ENCODE data around the gene TULP4. TPM values are rescaled to one million over a fixed set of nuclear protein-coding genes. Genes with fewer than 3 reads are reported as not detected.

Gene TULP4
- total RNA-seq, 4 donors from 2014 or later: 77.4 to 364 (median 129) TPM

- H3K36me3 ChIP-seq: no peaks in the 10 kb centered on the region
- TF ChIP-seq, protein P1, sequence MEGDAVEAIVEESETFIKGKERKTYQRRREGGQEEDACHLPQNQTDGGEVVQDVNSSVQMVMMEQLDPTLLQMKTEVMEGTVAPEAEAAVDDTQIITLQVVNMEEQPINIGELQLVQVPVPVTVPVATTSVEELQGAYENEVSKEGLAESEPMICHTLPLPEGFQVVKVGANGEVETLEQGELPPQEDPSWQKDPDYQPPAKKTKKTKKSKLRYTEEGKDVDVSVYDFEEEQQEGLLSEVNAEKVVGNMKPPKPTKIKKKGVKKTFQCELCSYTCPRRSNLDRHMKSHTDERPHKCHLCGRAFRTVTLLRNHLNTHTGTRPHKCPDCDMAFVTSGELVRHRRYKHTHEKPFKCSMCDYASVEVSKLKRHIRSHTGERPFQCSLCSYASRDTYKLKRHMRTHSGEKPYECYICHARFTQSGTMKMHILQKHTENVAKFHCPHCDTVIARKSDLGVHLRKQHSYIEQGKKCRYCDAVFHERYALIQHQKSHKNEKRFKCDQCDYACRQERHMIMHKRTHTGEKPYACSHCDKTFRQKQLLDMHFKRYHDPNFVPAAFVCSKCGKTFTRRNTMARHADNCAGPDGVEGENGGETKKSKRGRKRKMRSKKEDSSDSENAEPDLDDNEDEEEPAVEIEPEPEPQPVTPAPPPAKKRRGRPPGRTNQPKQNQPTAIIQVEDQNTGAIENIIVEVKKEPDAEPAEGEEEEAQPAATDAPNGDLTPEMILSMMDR (IDR thresholded peaks at IDR 0.05): no peak
- TF ChIP-seq POLR2A (IDR thresholded peaks at IDR 0.05): no peak
- no peaks in the 10 kb centered on the region for H3K27me3 ChIP-seq
- no peak overlapping the region for H3K4me3 ChIP-seq
- intact Hi-C loops (cut with DNase I; ENCODE audit: low total_unique reads): no loop called here
- H3K4me1 ChIP-seq: no peaks in the 10 kb centered on the region
- H3K27ac ChIP-seq: no peak overlapping the region
- H3K9me3 ChIP-seq: no peaks in the 10 kb centered on the region
- DNase-seq: no peak
Measured at GRCh38 chr6:158353883-158354877, 41.9 kb downstream of the TULP4 start.

GRCh38 chr6:158356586-158357546 is 44.6 kb downstream of the TULP4 start:
- no peak for DNase-seq
- intact Hi-C loops (cut with DNase I; ENCODE audit: low total_unique reads): no loop called here
- H3K27me3 ChIP-seq: no peaks in the 10 kb centered on the region

DNA sequence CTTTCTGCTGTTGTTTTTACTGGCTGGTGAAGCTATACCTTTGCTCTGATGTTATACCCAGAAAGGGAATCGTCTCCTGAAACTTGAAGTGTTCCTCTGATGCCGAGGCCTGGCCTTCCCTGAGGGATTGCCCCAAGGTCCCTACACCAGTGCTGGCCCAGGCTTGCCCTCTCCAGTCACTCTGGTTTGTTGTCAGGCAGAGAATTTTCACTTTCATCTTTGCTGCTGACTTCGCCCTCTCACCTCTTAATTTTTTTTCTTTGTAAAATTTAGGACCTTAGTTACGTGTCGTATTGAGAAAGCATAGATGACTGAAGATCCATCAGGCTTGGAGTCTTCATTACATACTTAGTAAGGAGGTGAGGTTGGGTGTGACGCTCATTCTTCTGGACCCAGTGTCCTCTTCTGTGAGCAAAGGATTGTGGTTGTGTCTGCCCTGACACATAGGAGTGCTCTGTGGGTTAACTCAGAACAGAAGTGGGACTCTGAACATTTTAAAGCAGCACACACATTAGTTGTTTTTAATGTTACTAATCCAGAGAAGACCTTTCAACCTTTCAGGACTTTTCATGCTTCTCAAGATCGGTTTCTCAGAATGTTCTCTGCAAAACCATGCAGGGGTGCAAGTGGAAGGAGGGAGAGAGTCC is 45.4 kb downstream of the TULP4 start:
- Histone ChIP-seq H3K36me3 (no peaks in the 10 kb centered on the region), H3K27ac (no peak overlapping the region), H3K9me3 (no peaks in the 10 kb centered on the region), H3K27me3 (no peaks in the 10 kb centered on the region), H3K4me3 (no peak overlapping the region), H3K4me1 (no peaks in the 10 kb centered on the region)
- TF ChIP-seq, protein P1 (IDR thresholded peaks at IDR 0.05): no peak
- TF ChIP-seq POLR2A (IDR thresholded peaks at IDR 0.05): no peak
- intact Hi-C loops (cut with DNase I; ENCODE audit: low total_unique reads): no loop called here
- DNase-seq: no peak

More at GRCh38 chr6:158356586-158357546, 44.6 kb downstream of the TULP4 start:
- TF ChIP-seq POLR2A (IDR thresholded peaks at IDR 0.05): no peak
- TF ChIP-seq, protein P1 (IDR thresholded peaks at IDR 0.05): no peak
- H3K27ac ChIP-seq: no peak overlapping the region
- H3K9me3 ChIP-seq: no peaks in the 10 kb centered on the region
- no peak overlapping the region for H3K4me3 ChIP-seq
- no peaks in the 10 kb centered on the region for H3K36me3 ChIP-seq
- no peaks in the 10 kb centered on the region for H3K4me1 ChIP-seq

GRCh38 chr6:158358450-158359077 is 46.3 kb downstream of the TULP4 start:
- Histone ChIP-seq H3K27me3 (no peaks in the 10 kb centered on the region), H3K4me1 (no peaks in the 10 kb centered on the region), H3K4me3 (no peak overlapping the region), H3K27ac (no peak overlapping the region), H3K36me3 (no peaks in the 10 kb centered on the region), H3K9me3 (no peaks in the 10 kb centered on the region)
- DNase-seq: no peak
- TF ChIP-seq, protein P1 (IDR thresholded peaks at IDR 0.05): no peak
- TF ChIP-seq POLR2A (IDR thresholded peaks at IDR 0.05): no peak
- intact Hi-C loops (cut with DNase I; ENCODE audit: low total_unique reads): no loop called here

All from uterus (tissue), 4 donors.